Measurements from ENCODE around the gene ARRB1. TPM values are rescaled to one million over a fixed set of nuclear protein-coding genes. Genes with fewer than 3 reads are reported as not detected.

Gene ARRB1
- total and polyA plus RNA-seq, 9 of the 15 experiments (the other 6 are each of a cell fraction or from before 2014, with no cell fraction given): 6.6 to 45.4 (median 28.5) TPM

DNA sequence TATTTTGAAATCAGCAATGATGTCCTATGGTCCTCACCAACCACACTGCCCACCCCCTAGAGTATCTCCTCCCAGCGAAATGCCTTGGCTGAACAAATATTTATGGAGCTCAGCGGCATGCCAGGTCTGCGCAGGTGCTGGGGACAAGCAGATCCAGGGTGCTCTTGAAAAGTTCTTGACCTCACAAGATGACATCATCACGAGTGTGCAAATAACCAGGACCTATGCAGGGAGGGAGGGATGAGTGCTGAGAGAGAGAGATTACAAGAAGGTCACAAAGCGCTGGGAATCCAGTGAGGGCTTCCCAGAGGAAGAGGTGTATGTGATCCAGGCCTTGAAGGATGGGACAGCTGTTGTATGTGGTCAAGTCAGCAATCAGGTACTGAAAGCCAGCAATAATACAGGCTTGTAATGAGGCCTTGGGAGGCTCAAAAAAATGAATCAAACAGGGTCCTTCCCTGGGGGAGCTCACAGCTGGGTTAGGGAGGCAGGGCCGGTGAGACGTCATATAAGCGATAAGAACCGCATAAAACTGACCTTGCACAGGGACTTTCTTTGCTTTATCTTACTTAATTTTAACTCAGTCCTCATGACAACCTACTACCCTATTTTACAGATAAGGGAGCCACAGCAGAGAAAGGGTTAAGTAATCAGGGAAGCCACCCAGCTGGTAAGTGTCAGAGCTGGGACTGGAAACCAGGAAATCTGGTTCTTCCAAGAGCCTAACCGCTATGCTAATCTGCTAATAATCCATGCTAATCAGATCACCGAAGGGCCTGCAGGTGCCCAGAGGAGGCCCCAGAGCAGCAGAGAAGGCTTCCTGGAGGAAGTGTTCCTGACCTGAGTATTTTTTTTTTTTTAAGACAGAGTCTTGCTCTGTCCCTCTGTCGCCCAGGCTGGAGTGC is 8.2 kb downstream of the ARRB1 start (continued):
- TF ChIP-seq ZNF146 (CRISPR knock-in tag; IDR thresholded peaks at IDR 0.05; ENCODE audit: unreplicated experiment): no peak
- TF ChIP-seq, protein P1, sequence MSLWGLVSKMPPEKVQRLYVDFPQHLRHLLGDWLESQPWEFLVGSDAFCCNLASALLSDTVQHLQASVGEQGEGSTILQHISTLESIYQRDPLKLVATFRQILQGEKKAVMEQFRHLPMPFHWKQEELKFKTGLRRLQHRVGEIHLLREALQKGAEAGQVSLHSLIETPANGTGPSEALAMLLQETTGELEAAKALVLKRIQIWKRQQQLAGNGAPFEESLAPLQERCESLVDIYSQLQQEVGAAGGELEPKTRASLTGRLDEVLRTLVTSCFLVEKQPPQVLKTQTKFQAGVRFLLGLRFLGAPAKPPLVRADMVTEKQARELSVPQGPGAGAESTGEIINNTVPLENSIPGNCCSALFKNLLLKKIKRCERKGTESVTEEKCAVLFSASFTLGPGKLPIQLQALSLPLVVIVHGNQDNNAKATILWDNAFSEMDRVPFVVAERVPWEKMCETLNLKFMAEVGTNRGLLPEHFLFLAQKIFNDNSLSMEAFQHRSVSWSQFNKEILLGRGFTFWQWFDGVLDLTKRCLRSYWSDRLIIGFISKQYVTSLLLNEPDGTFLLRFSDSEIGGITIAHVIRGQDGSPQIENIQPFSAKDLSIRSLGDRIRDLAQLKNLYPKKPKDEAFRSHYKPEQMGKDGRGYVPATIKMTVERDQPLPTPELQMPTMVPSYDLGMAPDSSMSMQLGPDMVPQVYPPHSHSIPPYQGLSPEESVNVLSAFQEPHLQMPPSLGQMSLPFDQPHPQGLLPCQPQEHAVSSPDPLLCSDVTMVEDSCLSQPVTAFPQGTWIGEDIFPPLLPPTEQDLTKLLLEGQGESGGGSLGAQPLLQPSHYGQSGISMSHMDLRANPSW (CRISPR knock-in tag; IDR thresholded peaks at IDR 0.05): no peak
- TF ChIP-seq SMARCB1 (IDR thresholded peaks at IDR 0.05; ENCODE audit: insufficient read length, low read depth): no peak
- TF ChIP-seq GATAD2A (IDR thresholded peaks at IDR 0.05): peak; percentile 83; the same call in 1 of the 2 replicates
- TF ChIP-seq, protein P2, sequence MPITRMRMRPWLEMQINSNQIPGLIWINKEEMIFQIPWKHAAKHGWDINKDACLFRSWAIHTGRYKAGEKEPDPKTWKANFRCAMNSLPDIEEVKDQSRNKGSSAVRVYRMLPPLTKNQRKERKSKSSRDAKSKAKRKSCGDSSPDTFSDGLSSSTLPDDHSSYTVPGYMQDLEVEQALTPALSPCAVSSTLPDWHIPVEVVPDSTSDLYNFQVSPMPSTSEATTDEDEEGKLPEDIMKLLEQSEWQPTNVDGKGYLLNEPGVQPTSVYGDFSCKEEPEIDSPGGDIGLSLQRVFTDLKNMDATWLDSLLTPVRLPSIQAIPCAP (CRISPR knock-in tag; IDR thresholded peaks at IDR 0.05; ENCODE audit: borderline replicate concordance): no peak
- no peak for TF ChIP-seq RUNX1 (IDR thresholded peaks at IDR 0.05; ENCODE audit: low read depth)
- TF ChIP-seq ZNF263 (CRISPR knock-in tag; IDR thresholded peaks at IDR 0.05; ENCODE audit: borderline replicate concordance): no peak
- TF ChIP-seq, protein P3, sequence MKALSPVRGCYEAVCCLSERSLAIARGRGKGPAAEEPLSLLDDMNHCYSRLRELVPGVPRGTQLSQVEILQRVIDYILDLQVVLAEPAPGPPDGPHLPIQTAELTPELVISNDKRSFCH (CRISPR knock-in tag; IDR thresholded peaks at IDR 0.05): no peak
- TF ChIP-seq, protein P3 (tag; IDR thresholded peaks at IDR 0.05): peak; percentile 86
- peak; percentile 60 for TF ChIP-seq CCNT2 (IDR thresholded peaks at IDR 0.05; ENCODE audit: borderline replicate concordance, extremely low read depth, insufficient read length, low read depth, low read length)
- TF ChIP-seq, protein P4, sequence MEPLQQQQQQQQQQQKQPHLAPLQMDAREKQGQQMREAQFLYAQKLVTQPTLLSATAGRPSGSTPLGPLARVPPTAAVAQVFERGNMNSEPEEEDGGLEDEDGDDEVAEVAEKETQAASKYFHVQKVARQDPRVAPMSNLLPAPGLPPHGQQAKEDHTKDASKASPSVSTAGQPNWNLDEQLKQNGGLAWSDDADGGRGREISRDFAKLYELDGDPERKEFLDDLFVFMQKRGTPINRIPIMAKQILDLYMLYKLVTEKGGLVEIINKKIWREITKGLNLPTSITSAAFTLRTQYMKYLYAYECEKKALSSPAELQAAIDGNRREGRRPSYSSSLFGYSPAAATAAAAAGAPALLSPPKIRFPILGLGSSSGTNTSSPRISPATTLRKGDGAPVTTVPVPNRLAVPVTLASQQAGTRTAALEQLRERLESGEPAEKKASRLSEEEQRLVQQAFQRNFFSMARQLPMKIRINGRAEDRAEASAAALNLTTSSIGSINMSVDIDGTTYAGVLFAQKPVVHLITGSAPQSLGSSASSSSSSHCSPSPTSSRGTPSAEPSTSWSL (CRISPR knock-in tag; IDR thresholded peaks at IDR 0.05; ENCODE audit: borderline replicate concordance): no peak
- TF ChIP-seq, protein P5, sequence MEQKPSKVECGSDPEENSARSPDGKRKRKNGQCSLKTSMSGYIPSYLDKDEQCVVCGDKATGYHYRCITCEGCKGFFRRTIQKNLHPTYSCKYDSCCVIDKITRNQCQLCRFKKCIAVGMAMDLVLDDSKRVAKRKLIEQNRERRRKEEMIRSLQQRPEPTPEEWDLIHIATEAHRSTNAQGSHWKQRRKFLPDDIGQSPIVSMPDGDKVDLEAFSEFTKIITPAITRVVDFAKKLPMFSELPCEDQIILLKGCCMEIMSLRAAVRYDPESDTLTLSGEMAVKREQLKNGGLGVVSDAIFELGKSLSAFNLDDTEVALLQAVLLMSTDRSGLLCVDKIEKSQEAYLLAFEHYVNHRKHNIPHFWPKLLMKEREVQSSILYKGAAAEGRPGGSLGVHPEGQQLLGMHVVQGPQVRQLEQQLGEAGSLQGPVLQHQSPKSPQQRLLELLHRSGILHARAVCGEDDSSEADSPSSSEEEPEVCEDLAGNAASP (IDR thresholded peaks at IDR 0.05): no peak
- TF ChIP-seq JUN (IDR thresholded peaks at IDR 0.05; ENCODE audit: borderline replicate concordance, low read depth, low read length): peak; percentile 40; the same call in 1 of the 2 replicates
- TF ChIP-seq JUN (CRISPR knock-in tag; IDR thresholded peaks at IDR 0.05; ENCODE audit: borderline replicate concordance): no peak
